ENCODE measurements around the gene RASA2.

Gene RASA2

DNA sequence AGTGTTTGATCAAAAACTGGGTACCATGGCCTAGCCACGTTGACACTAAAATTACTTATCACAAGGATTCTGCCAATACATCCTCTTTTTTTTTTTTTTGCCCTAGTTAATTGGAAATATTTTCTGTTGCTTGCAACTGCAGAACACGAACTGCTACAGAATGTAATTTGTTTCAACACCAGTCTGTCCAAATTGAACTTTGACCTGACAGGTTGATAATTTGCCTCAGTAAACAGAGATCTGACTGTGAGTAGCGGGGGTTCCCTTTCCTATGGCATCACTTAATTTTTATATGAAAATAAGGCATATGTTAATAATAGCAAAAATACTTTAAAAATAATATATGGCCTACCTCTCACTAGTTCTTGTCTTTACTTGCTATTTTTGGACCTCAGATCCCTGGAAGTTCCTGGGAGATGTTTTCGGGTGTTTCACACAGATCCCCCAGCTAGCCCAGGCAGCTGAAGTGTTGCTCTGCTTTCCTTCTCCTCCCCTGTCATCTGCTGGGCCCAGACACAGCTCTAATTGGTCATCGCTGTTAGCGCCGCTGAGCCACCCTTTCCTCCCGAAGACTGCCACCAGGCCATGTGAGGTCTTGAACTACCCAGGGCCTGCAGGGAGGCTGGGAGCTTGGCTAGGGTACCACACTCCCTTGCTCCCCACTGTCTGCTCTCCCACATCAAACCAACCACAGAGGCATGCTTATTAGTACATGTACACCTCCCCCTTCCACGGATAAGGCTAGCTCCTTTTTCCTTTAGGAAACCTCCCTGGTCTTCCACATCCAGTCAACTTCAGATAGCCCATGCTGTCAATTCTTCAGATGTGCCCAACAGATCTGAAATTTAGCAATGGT lies 161.5 kb downstream of the RASA2 start:
- DNase-seq: no peak

GRCh38 chr3:141649871-141650270 lies 163.0 kb downstream of the RASA2 start:
- DNase-seq: no peak

- DNase-seq: no peak
These were observed 164.0 kb downstream of the RASA2 start for GRCh38 chr3:141650783-141651182.

GRCh38 chr3:141651409-141651808 lies 164.6 kb downstream of the RASA2 start:
- DNase-seq: no peak

GRCh38 chr3:141652349-141652748 lies 165.5 kb downstream of the RASA2 start:
- DNase-seq: no peak

DNA sequence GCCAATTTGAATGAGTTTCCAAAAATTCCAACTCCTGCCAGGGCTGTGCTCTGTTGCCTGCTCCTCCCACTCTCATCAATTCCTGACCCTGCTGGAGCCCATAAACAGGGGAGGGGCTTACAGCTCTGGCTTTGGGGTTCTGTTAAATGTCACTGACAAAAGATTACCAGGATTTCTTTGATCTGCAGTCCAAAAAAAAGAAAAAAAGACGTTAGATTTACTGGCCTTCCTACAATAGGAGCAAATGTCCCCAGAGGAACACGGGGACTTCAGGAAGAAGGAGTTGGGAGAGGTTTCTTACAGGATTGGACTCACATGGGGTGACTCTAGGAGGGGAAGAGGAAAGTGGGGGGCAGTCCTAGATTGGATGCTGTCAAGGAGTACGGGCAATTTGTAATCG lies 167.0 kb downstream of the RASA2 start:
- DNase-seq: no peak

DNA sequence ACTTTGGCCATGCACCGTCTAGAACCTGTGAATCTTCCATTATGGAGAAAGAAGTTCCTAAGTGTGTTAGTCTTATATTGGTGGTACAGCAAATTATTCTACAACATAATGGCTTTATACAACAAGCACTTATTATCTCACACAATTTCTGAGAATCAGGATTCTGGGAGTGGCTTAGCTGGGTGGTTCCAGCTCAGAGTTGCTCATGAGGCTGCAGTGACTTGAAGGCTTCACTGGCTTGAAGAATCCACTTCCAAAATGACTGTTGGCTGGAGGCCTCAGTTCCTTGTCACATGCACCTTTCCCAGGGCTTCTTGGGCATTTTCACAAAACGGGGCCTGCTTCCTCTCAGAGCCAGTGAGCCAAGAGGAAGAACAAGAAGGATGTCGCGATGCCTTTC lies 169.0 kb downstream of the RASA2 start:
- DNase-seq: no peak

DNA sequence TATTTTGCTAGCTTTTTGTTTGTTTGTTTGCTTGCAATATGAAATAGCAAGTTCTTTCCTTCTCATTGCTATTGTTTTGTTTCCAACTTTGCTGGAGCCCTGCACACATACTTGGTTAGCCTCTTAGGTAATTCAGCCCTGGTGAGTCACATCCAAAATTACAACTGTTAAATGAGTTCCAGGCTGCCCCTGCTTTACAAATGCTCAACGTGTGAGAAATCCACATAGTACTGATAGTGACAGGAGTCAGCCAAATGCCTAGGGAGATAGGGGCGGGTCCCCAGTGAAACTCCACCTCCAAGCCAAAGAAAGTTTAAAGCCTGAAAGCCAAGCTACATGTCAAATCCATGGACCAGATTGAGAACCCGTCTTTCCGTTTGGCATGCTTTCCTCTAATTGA lies 169.9 kb downstream of the RASA2 start:
- DNase-seq: no peak

DNA sequence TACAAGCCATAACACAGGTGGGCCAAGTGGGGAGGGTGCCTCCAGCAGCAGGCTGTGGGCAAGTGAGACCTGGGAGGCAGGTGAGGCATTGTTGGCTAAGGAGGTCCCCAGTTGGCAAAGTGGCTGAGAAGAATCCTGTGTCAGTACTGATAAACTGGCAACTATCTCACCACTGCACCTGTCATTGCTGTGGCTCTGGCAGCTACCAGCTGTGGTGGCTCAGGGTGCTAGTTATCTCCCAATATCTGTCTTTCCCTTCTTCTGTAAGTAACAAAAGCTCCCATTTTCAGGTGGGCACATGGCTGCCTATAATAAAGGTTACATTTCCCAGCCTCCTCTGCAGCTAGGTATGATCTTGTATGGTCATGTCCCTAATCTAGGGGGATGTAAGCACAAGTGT lies 170.7 kb downstream of the RASA2 start:
- DNase-seq: no peak

- no peak for DNase-seq
These were observed 173.2 kb downstream of the RASA2 start for GRCh38 chr3:141659821-141660613.

GRCh38 chr3:141660614-141660947 lies 173.8 kb downstream of the RASA2 start:
- DNase-seq: no peak

- no peak for DNase-seq
These were observed 174.7 kb downstream of the RASA2 start for GRCh38 chr3:141661229-141662196.

- no peak for DNase-seq
These were observed 177.2 kb downstream of the RASA2 start for GRCh38 chr3:141663993-141664392.

All from CD4-positive, alpha-beta T cell treated with Interleukin-17A for 4 hours (primary cell).